ENCODE measurements around the gene YIPF2. TPM values are rescaled to one million over a fixed set of nuclear protein-coding genes. Genes with fewer than 3 reads are reported as not detected.

YIPF2 gene
- total RNA-seq, 2 donors from 2014 or later = 55.6 to 62.6 TPM

DNA sequence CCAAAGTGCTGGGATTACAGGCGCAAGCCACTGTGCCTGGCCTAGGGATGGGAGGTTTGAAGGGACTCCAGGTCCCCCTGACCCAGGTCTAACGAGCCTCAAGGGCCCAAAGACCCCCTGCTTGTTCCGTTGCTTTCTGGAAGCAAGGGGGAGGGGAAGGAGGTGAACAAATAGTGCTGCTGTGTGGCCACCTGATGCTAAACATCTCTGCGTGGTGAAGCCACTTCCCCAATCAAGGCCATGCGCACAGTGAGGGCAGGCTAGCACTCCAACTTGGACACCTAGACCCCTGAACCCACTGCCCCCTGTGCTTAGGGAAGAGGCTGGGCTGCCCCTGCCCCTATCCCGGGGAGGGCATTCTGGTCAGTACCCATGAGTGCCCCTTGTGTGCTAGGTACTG lies 33.1 kb downstream of the YIPF2 start:
- no peak overlapping the region for H3K4me3 ChIP-seq (ENCODE audit: low read length)
- peaks cover 8% of the 10 kb centered on the region for H3K36me3 Mint-ChIP-seq (ENCODE audit: low read depth)
- H3K27me3 ChIP-seq (ENCODE audit: control insufficient read depth, insufficient read depth, low read length, poor library complexity, severe bottlenecking) = no peaks in the 10 kb centered on the region
- H3K9ac ChIP-seq (ENCODE audit: extremely low read depth, low read length, poor library complexity, severe bottlenecking) = no peak overlapping the region
- H3K27me3 Mint-ChIP-seq (ENCODE audit: insufficient read depth) = no peaks in the 10 kb centered on the region
- WGBS, 2 experiments (ENCODE audit: insufficient coverage in 1 of 2, insufficient read length in 1 of 2) = 87 to 89% methylated on average over 5 to 6 of the region's 6 CpGs
- no peak overlapping the region for H3K27ac ChIP-seq (ENCODE audit: low read depth, low read length)
- peaks cover 2% of the 10 kb centered on the region for H3K36me3 ChIP-seq (ENCODE audit: control insufficient read depth, insufficient read depth, low read length)
- H3K9me3 Mint-ChIP-seq = no peaks in the 10 kb centered on the region
- no peak overlapping the region for H3K4me3 Mint-ChIP-seq
- peak overlapping the region; percentile 69 for H3K27ac Mint-ChIP-seq
- H3K9me3 ChIP-seq (ENCODE audit: control insufficient read depth, low read length) = no peaks in the 10 kb centered on the region
- H3K4me1 ChIP-seq (ENCODE audit: control insufficient read depth, insufficient read depth, low read length) = no peaks in the 10 kb centered on the region
- peak; percentile 46 for DNase-seq
- H3K4me1 Mint-ChIP-seq = peaks cover 32% of the 10 kb centered on the region
- TF ChIP-seq, protein P1, sequence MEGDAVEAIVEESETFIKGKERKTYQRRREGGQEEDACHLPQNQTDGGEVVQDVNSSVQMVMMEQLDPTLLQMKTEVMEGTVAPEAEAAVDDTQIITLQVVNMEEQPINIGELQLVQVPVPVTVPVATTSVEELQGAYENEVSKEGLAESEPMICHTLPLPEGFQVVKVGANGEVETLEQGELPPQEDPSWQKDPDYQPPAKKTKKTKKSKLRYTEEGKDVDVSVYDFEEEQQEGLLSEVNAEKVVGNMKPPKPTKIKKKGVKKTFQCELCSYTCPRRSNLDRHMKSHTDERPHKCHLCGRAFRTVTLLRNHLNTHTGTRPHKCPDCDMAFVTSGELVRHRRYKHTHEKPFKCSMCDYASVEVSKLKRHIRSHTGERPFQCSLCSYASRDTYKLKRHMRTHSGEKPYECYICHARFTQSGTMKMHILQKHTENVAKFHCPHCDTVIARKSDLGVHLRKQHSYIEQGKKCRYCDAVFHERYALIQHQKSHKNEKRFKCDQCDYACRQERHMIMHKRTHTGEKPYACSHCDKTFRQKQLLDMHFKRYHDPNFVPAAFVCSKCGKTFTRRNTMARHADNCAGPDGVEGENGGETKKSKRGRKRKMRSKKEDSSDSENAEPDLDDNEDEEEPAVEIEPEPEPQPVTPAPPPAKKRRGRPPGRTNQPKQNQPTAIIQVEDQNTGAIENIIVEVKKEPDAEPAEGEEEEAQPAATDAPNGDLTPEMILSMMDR (conservative IDR thresholded peaks at IDR 0.05) = no peak

DNA sequence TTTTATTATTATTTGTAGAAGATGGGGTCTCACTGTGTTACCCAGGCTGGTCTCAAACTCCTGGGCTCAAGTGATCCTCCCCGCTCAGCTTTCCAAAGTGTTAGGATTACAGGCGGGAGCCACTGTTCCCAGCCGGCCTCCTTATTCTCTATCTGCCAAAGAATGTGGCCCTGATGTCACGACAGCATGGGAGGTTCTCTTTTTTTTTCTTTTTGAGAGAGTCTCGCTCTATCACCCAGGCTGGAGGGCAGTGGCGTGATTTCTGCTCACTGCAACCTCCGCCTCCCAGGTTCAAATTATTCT lies 33.6 kb downstream of the YIPF2 start:
- H3K9me3 Mint-ChIP-seq = no peaks in the 10 kb centered on the region
- Histone ChIP-seq H3K4me3 (ENCODE audit: low read length) (no peak overlapping the region), H3K9me3 (ENCODE audit: control insufficient read depth, low read length) (no peaks in the 10 kb centered on the region), H3K4me1 (ENCODE audit: control insufficient read depth, insufficient read depth, low read length) (no peaks in the 10 kb centered on the region), H3K9ac (ENCODE audit: extremely low read depth, low read length, poor library complexity, severe bottlenecking) (no peak overlapping the region), H3K36me3 (ENCODE audit: control insufficient read depth, insufficient read depth, low read length) (peaks cover 2% of the 10 kb centered on the region), H3K27me3 (ENCODE audit: control insufficient read depth, insufficient read depth, low read length, poor library complexity, severe bottlenecking) (no peaks in the 10 kb centered on the region), H3K27ac (ENCODE audit: low read depth, low read length) (no peak overlapping the region)
- TF ChIP-seq, protein P1 (conservative IDR thresholded peaks at IDR 0.05) = no peak
- peaks cover 3% of the 10 kb centered on the region for H3K36me3 Mint-ChIP-seq (ENCODE audit: low read depth)
- 85 to 87% methylated on average over 7 of the region's 7 CpGs for WGBS, 2 experiments (ENCODE audit: insufficient coverage in 1 of 2, insufficient read length in 1 of 2)
- peak; percentile 52 for DNase-seq
- H3K27ac Mint-ChIP-seq = peak overlapping the region; percentile 42
- H3K4me3 Mint-ChIP-seq = no peak overlapping the region
- no peaks in the 10 kb centered on the region for H3K27me3 Mint-ChIP-seq (ENCODE audit: insufficient read depth)
- peaks cover 32% of the 10 kb centered on the region for H3K4me1 Mint-ChIP-seq

DNA sequence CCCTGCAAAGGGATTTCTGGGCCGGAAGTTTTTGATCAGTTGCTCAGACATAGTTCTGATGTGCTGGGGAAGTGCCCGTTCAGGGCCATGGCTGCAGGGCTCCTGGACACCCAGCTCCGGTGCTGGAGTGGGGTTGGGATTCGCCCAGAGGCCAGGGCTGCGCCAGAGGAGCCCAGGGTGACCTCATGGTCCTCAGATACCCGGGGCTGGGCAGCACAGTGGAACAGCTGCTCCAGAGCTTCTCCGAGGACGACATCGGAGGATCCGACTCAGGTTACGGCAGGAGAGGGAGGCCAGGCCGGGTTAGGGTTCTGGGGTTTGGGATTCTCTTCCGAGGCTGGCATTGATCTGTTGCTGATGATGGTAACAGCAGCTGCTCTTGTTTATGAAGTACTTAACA lies 36.2 kb downstream of the YIPF2 start:
- Histone ChIP-seq H3K4me1 (ENCODE audit: control insufficient read depth, insufficient read depth, low read length) (no peaks in the 10 kb centered on the region), H3K9me3 (ENCODE audit: control insufficient read depth, low read length) (no peaks in the 10 kb centered on the region), H3K36me3 (ENCODE audit: control insufficient read depth, insufficient read depth, low read length) (peaks cover 2% of the 10 kb centered on the region), H3K27ac (ENCODE audit: low read depth, low read length) (peak overlapping the region; percentile 93), H3K27me3 (ENCODE audit: control insufficient read depth, insufficient read depth, low read length, poor library complexity, severe bottlenecking) (no peaks in the 10 kb centered on the region), H3K4me3 (ENCODE audit: low read length) (no peak overlapping the region), H3K9ac (ENCODE audit: extremely low read depth, low read length, poor library complexity, severe bottlenecking) (no peak overlapping the region)
- no peaks in the 10 kb centered on the region for H3K9me3 Mint-ChIP-seq
- peaks cover 46% of the 10 kb centered on the region for H3K4me1 Mint-ChIP-seq
- no peaks in the 10 kb centered on the region for H3K27me3 Mint-ChIP-seq (ENCODE audit: insufficient read depth)
- H3K36me3 Mint-ChIP-seq (ENCODE audit: low read depth) = no peaks in the 10 kb centered on the region
- peak overlapping the region; percentile 56 for H3K27ac Mint-ChIP-seq
- no peak overlapping the region for H3K4me3 Mint-ChIP-seq
- TF ChIP-seq, protein P1 (conservative IDR thresholded peaks at IDR 0.05) = no peak
- 94 to 96% methylated on average over 4 to 12 of the region's 13 CpGs for WGBS, 2 experiments (ENCODE audit: insufficient coverage in 1 of 2, insufficient read length in 1 of 2)
- DNase-seq = no peak
